ENCODE results near the gene DENND2D.

GRCh38 chr1:111190931-111191451 is 9.5 kb downstream of the DENND2D start:
- no peak for TF ChIP-seq ELF4 (CRISPR knock-in tag; IDR thresholded peaks at IDR 0.05; ENCODE audit: low read depth)
- TF ChIP-seq CBFB (CRISPR knock-in tag; IDR thresholded peaks at IDR 0.05; ENCODE audit: low read depth) = no peak
- no peak for TF ChIP-seq CTCF (IDR thresholded peaks at IDR 0.05)
- no peak for TF ChIP-seq TEAD4 (CRISPR knock-in tag; IDR thresholded peaks at IDR 0.05)
